OCI-LY7 (cell line): ENCODE results near the gene HDAC9. TPM values are rescaled to one million over a fixed set of nuclear protein-coding genes. Genes with fewer than 3 reads are reported as not detected.

Source experiments
- BruUV-seq: library from RNA; stranded (reverse); fragments of 400-500 nt; replicated peaks from 2 replicates; lab custom pipeline; 2021; lab: Mats Ljungman, UMichigan
- CTCF ChIA-PET: fragments of 300-600 bp; sonication (Branson Sonifier 250); formaldehyde crosslinking; loops from one replicate; lab custom pipeline; 2022; ENCODE audit warnings: antibody characterized with exemption; ENCODE audit not compliant: unreplicated experiment; lab: Charles Lee
- POLR2A ChIA-PET: fragments of 300-600 bp; sonication (Branson Sonifier 250); formaldehyde crosslinking; loops from one replicate; lab custom pipeline; 2022; ENCODE audit warnings: antibody characterized with exemption; lab: Charles Lee
- DNase-seq: peaks from one replicate; pipeline ENCODE4 v3.0.0-alpha.2; 2015; ENCODE audit warnings: low spot score
- H2AFZ ChIP-seq: fragments of 200-600 bp; sonication (generic), shearing (Covaris generic); 2 replicates; pipeline ENCODE4 v1.6.1; 2014; ENCODE audit warnings: mild to moderate bottlenecking, antibody characterized with exemption, low read length, moderate library complexity
- H3K27ac ChIP-seq: fragments of 200-600 bp; sonication (generic); 2 replicates; pipeline ENCODE4 v1.5.1; 2014; ENCODE audit warnings: mixed run types, low read depth, mild to moderate bottlenecking, moderate library complexity, low read length, inconsistent platforms; ENCODE audit not compliant: poor library complexity, severe bottlenecking
- H3K36me3 ChIP-seq: fragments of 200-600 bp; sonication (generic); 2 replicates; pipeline ENCODE4 v1.6.1; 2014; ENCODE audit warnings: mild to moderate bottlenecking, antibody characterized with exemption, low read length, moderate library complexity, mixed read lengths; ENCODE audit not compliant: insufficient read depth
- H3K4me1 ChIP-seq: fragments of 200-600 bp; sonication (generic); 2 replicates; pipeline ENCODE4 v1.5.1; 2014; ENCODE audit warnings: mild to moderate bottlenecking, low read length; ENCODE audit not compliant: insufficient read depth, poor library complexity, severe bottlenecking
- H3K4me2 ChIP-seq: fragments of 200-600 bp; sonication (generic); 2 replicates; pipeline ENCODE4 v1.6.1; 2014; ENCODE audit warnings: mild to moderate bottlenecking, low read length
- H3K4me3 ChIP-seq: fragments of 200-600 bp; sonication (generic); 2 replicates; pipeline ENCODE4 v1.5.1; 2014; ENCODE audit warnings: mild to moderate bottlenecking, low read depth, low read length; ENCODE audit not compliant: poor library complexity, severe bottlenecking
- H3K79me2 ChIP-seq: fragments of 200-600 bp; sonication (generic); 2 replicates; pipeline ENCODE4 v1.6.1; 2016; ENCODE audit warnings: low read depth, mild to moderate bottlenecking, low read length, moderate library complexity, mixed read lengths; ENCODE audit not compliant: insufficient read depth
- H3K9me2 ChIP-seq: fragments of 200-600 bp; sonication (generic); 2 replicates; pipeline ENCODE4 v1.6.1; 2016; ENCODE audit warnings: mild to moderate bottlenecking, low read length, mixed read lengths; ENCODE audit not compliant: insufficient read depth
- H3K9me3 ChIP-seq: fragments of 200-600 bp; sonication (generic); 2 replicates; pipeline ENCODE4 v1.6.1; 2014; ENCODE audit warnings: mild to moderate bottlenecking, mixed run types, low read length, mixed read lengths
- H4K20me1 ChIP-seq: fragments of 200-600 bp; sonication (generic); 2 replicates; pipeline ENCODE4 v1.6.1; 2014; ENCODE audit warnings: mild to moderate bottlenecking, antibody characterized with exemption, low read length, moderate library complexity, mixed read lengths; ENCODE audit not compliant: insufficient read depth
- CTCF ChIP-seq: fragments of 200-600 bp; sonication (generic); conservative IDR thresholded peaks from 2 replicates; pipeline ENCODE4 v1.5.1; 2014; ENCODE audit warnings: mild to moderate bottlenecking, antibody characterized with exemption, low read length, moderate library complexity, mixed read lengths
- EZH2phosphoT487 ChIP-seq: fragments of 200-600 bp; sonication (generic); IDR thresholded peaks from 2 replicates; pipeline ENCODE4 v1.6.1; 2018; ENCODE audit warnings: low read depth, borderline replicate concordance, mild to moderate bottlenecking, mixed run types, antibody characterized with exemption, low read length, moderate library complexity, mixed read lengths
- intact Hi-C: fragments of 100-400 bp; cut with micrococcal nuclease; formaldehyde crosslinking; loops from one replicate; pipeline ENCODE4 v1.10.0; 2022; ENCODE audit not compliant: unreplicated experiment
- total RNA-seq, 2 experiments: library from RNA; depleted of rRNA in 1 of 2; stranded (reverse); fragments of >200 nt in 1 of 2; shearing (Covaris generic) in 1 of 2; gene quantifications; 2 replicates each; pipeline ENCODE4 v1.2.3, GENCODE V29; 2014 to 2022

HDAC9 gene
- total RNA-seq, 2 experiments from 2014 or later = 58.8 to 91.7 TPM

GRCh38 chr7:18458830-18459229 is 36.7 kb upstream of the HDAC9 start:
- no peak for TF ChIP-seq EZH2phosphoT487
- no peak for TF ChIP-seq CTCF
- H4K20me1 ChIP-seq = no peaks in the 10 kb centered on the region
- H3K4me2 ChIP-seq = no peak overlapping the region
- H3K9me2 ChIP-seq = no peaks in the 10 kb centered on the region
- DNase-seq = no peak
- H3K36me3 ChIP-seq = no peaks in the 10 kb centered on the region
- ChIA-PET POLR2A (interaction anchor here (0.5 to 1.7 kb wide), 3 partner anchors 9 to 58 kb away, joined by 3 to 4 read pairs (median 4); no protein-coding TSS in a partner anchor), CTCF (interaction anchor here (0.6 kb wide), 1 partner anchor 14 kb away, joined by 3 read pairs; no protein-coding TSS in a partner anchor)
- no TSS peak for BruUV-seq
- H3K9me3 ChIP-seq = no peaks in the 10 kb centered on the region
- no peak overlapping the region for H3K4me3 ChIP-seq
- no peaks in the 10 kb centered on the region for H3K4me1 ChIP-seq
- H3K27ac ChIP-seq = no peak overlapping the region
- intact Hi-C loops = no loop called here
- H3K79me2 ChIP-seq = no peaks in the 10 kb centered on the region
- peak overlapping the region; percentile 79; the same call in 1 of the 2 replicates for H2AFZ ChIP-seq

- no peaks in the 10 kb centered on the region for H3K9me3 ChIP-seq
- H3K4me1 ChIP-seq = no peaks in the 10 kb centered on the region
- intact Hi-C loops = no loop called here
- no peak overlapping the region for H3K4me3 ChIP-seq
- POLR2A ChIA-PET = interaction anchor here (0.5 to 1.1 kb wide), 7 partner anchors 10 to 88 kb away, joined by 3 to 8 read pairs (median 4); no protein-coding TSS in a partner anchor
- H3K36me3 ChIP-seq = no peaks in the 10 kb centered on the region
- no peaks in the 10 kb centered on the region for H4K20me1 ChIP-seq
- H3K4me2 ChIP-seq = peak overlapping the region; percentile 7; the same call in 1 of the 2 replicates
- H3K9me2 ChIP-seq = no peaks in the 10 kb centered on the region
- CTCF ChIA-PET = no interaction called here
- no peak for TF ChIP-seq EZH2phosphoT487
- no peak for TF ChIP-seq CTCF
- no peak for DNase-seq
- BruUV-seq = no TSS peak
- H2AFZ ChIP-seq = peak overlapping the region; percentile 79; the same call in 1 of the 2 replicates
- no peaks in the 10 kb centered on the region for H3K79me2 ChIP-seq
- no peak overlapping the region for H3K27ac ChIP-seq
These were observed 35.9 kb upstream of the HDAC9 start for GRCh38 chr7:18459484-18460245.
